HepG2 (cell line): Measurements from ENCODE around the gene ZNF747. TPM values are rescaled to one million over a fixed set of nuclear protein-coding genes. Genes with fewer than 3 reads are reported as not detected.
A peak's percentile ranks its signal among the peaks of the same experiment; 100 is the strongest.

Experiments used
- BCL3 ChIP-seq: sonication (generic); formaldehyde crosslinking; IDR thresholded peaks from 2 replicates; pipeline ENCODE4 v1.5.1; 2020; ENCODE audit warnings: mild to moderate bottlenecking, missing genetic modification reagents, moderate library complexity
- CENPX ChIP-seq: sonication (generic); formaldehyde crosslinking; IDR thresholded peaks from 2 replicates; pipeline ENCODE4 v1.9.0; 2021; ENCODE audit warnings: mild to moderate bottlenecking, missing genetic modification reagents, moderate library complexity
- DR1 ChIP-seq: sonication (generic); formaldehyde crosslinking; IDR thresholded peaks from 2 replicates; pipeline ENCODE4 v1.8.0; 2021; ENCODE audit warnings: mild to moderate bottlenecking, missing genetic modification reagents, inconsistent platforms
- GATAD1 ChIP-seq: IDR thresholded peaks from 2 replicates; pipeline ENCODE4 v1.6.1; 2016; ENCODE audit warnings: missing genetic modification reagents, missing compliant biosample characterization
- MAFG ChIP-seq: sonication (generic); formaldehyde crosslinking; IDR thresholded peaks from 2 replicates; pipeline ENCODE4 v1.5.1; 2020; ENCODE audit warnings: mild to moderate bottlenecking, missing genetic modification reagents
- MAFK ChIP-seq, 2 experiments: IDR thresholded peaks in 1 of 2; conservative IDR thresholded peaks in 1 of 2; 2 replicates each; pipeline ENCODE4 v1.6.1; 2011; ENCODE audit warnings: improper control_type of control experiment in 2 of 2, low read length in 2 of 2
- MEIS1 ChIP-seq: sonication (generic); formaldehyde crosslinking; IDR thresholded peaks from 2 replicates; pipeline ENCODE4 v1.9.0; 2021; ENCODE audit warnings: mild to moderate bottlenecking, missing genetic modification reagents, moderate library complexity, borderline replicate concordance
- MIER3 ChIP-seq: IDR thresholded peaks from 2 replicates; pipeline ENCODE4 v1.6.1; 2016; ENCODE audit warnings: missing compliant biosample characterization, borderline replicate concordance
- NR0B2 ChIP-seq: sonication (generic); formaldehyde crosslinking; IDR thresholded peaks from 2 replicates; pipeline ENCODE4 v1.4.0; 2020; ENCODE audit warnings: mild to moderate bottlenecking, missing genetic modification reagents
- PHB2 ChIP-seq: fragments of 450-650 bp; IDR thresholded peaks from 2 replicates; pipeline ENCODE4 v1.6.1; 2018; ENCODE audit not compliant: partially characterized antibody
- POLR2AphosphoS5 ChIP-seq: IDR thresholded peaks from 2 replicates; pipeline ENCODE4 v1.6.1; 2012; ENCODE audit warnings: low read depth, low read length
- SKIL ChIP-seq: sonication (generic); formaldehyde crosslinking; IDR thresholded peaks from 2 replicates; pipeline ENCODE4 v1.8.0; 2022; ENCODE audit warnings: missing genetic modification reagents, mild to moderate bottlenecking, moderate library complexity, borderline replicate concordance
- SRSF9 ChIP-seq: fragments of 200-400 bp; formaldehyde crosslinking; IDR thresholded peaks from 2 replicates; pipeline ENCODE4 v1.6.1; 2018; ENCODE audit warnings: borderline replicate concordance, mild to moderate bottlenecking, low read depth, low read length; ENCODE audit not compliant: insufficient read depth, poor library complexity, severe bottlenecking
- SYNCRIP ChIP-seq: fragments of 200-400 bp; formaldehyde crosslinking; IDR thresholded peaks from 2 replicates; pipeline ENCODE4 v1.6.1; 2018; ENCODE audit warnings: mild to moderate bottlenecking, low read depth, low read length; ENCODE audit not compliant: insufficient read depth
- THYN1 ChIP-seq: sonication (generic); formaldehyde crosslinking; IDR thresholded peaks from 2 replicates; pipeline ENCODE4 v1.8.1; 2023; ENCODE audit warnings: low read depth, mild to moderate bottlenecking, moderate library complexity, missing genetic modification reagents, borderline replicate concordance
- YEATS4 ChIP-seq: sonication (generic); formaldehyde crosslinking; IDR thresholded peaks from 2 replicates; pipeline ENCODE4 v1.4.0; 2020; ENCODE audit warnings: missing genetic modification reagents, borderline replicate concordance
- ZBTB21 ChIP-seq: sonication (generic); formaldehyde crosslinking; IDR thresholded peaks from 2 replicates; pipeline ENCODE4 v1.4.0; 2020; ENCODE audit warnings: missing genetic modification reagents
- ZBTB38 ChIP-seq: sonication (generic); formaldehyde crosslinking; IDR thresholded peaks from 2 replicates; pipeline ENCODE4 v1.5.1; 2020; ENCODE audit warnings: mild to moderate bottlenecking, missing genetic modification reagents
- ZNF143 ChIP-seq: sonication (generic); formaldehyde crosslinking; IDR thresholded peaks from 2 replicates; pipeline ENCODE4 v1.4.0; 2020; ENCODE audit warnings: missing genetic modification reagents
- ZNF333 ChIP-seq: sonication (generic); formaldehyde crosslinking; IDR thresholded peaks from 2 replicates; pipeline ENCODE4 v1.4.0; 2020; ENCODE audit warnings: mild to moderate bottlenecking, missing genetic modification reagents, borderline replicate concordance
- ZNF451 ChIP-seq: sonication (generic); formaldehyde crosslinking; IDR thresholded peaks from 2 replicates; pipeline ENCODE4 v1.5.0; 2020; ENCODE audit warnings: mild to moderate bottlenecking, missing genetic modification reagents
- ZNF530 ChIP-seq: sonication (generic); formaldehyde crosslinking; IDR thresholded peaks from 2 replicates; pipeline ENCODE4 v1.5.0; 2020; ENCODE audit warnings: low read depth, mild to moderate bottlenecking, missing genetic modification reagents
- ZNF780A ChIP-seq: sonication (generic); formaldehyde crosslinking; IDR thresholded peaks from 2 replicates; pipeline ENCODE4 v1.8.0; 2022; ENCODE audit warnings: mild to moderate bottlenecking, missing genetic modification reagents, moderate library complexity
- ZSCAN21 ChIP-seq: sonication (generic); formaldehyde crosslinking; IDR thresholded peaks from 2 replicates; pipeline ENCODE4 v1.8.0; 2022; ENCODE audit warnings: mild to moderate bottlenecking, missing genetic modification reagents, moderate library complexity, borderline replicate concordance
- polyA plus RNA-seq, 8 experiments: library from polyadenylated mRNA; depleted of rRNA in 3 of 8; stranded (reverse) in 7 of 8; unstranded in 1 of 8; fragments of >200 nt; fragmentation: Illumina TruSeq in 4 of 8; extraction: Trizol in 4 of 8; gene quantifications; 2 replicates each; pipeline versions ENCODE4 v1.2.1 to v1.2.3, GENCODE V29; 2011 to 2016; ENCODE audit warnings: low read depth in 4 of 8, missing spikeins in 1 of 8, mixed read lengths in 1 of 8; ENCODE audit not compliant: insufficient read depth in 1 of 8
- total RNA-seq, 5 experiments: library from RNA; depleted of rRNA; stranded (reverse); fragments of >200 nt; fragmentation: Illumina TruSeq; extraction: Trizol; gene quantifications; 2 replicates each; pipeline ENCODE4 v1.2.3, GENCODE V29; 2016; ENCODE audit warnings: low read depth in 1 of 5

Gene ZNF747
- total and polyA plus RNA-seq, 2 of the 13 experiments (the other 11 are each of a cell fraction or from before 2014, with no cell fraction given) = 7.2 to 10.2 TPM

- no peak for TF ChIP-seq MAFK (conservative IDR thresholded peaks at IDR 0.05 in 1 of 2, IDR thresholded peaks at IDR 0.05 in 1 of 2; ENCODE audit: low read length in 2 of 2)
- TF ChIP-seq ZSCAN21 (CRISPR knock-in tag) = no peak
- no peak for TF ChIP-seq NR0B2 (CRISPR knock-in tag)
- no peak for TF ChIP-seq SRSF9
- no peak for TF ChIP-seq ZBTB38
- no peak for TF ChIP-seq SYNCRIP
- no peak for TF ChIP-seq YEATS4 (CRISPR knock-in tag)
- TF ChIP-seq POLR2AphosphoS5 = 0 out of 2 replicates have a peak, but pooled peaks have one; percentile 42
- TF ChIP-seq ZNF451 (CRISPR knock-in tag) = no peak
- no peak for TF ChIP-seq THYN1
- no peak for TF ChIP-seq ZNF333 (CRISPR knock-in tag)
- TF ChIP-seq GATAD1 = no peak
- no peak for TF ChIP-seq BCL3 (CRISPR knock-in tag)
- TF ChIP-seq MIER3 (CRISPR knock-in tag) = no peak
- no peak for TF ChIP-seq DR1 (CRISPR knock-in tag)
- no peak for TF ChIP-seq CENPX
- 0 out of 2 replicates have a peak, but pooled peaks have one; percentile 54 for TF ChIP-seq MEIS1
- no peak for TF ChIP-seq PHB2
- TF ChIP-seq ZNF143 (CRISPR knock-in tag) = no peak
- 0 out of 2 replicates have a peak, but pooled peaks have one; percentile 34 for TF ChIP-seq SKIL (CRISPR knock-in tag)
- no peak for TF ChIP-seq ZNF530 (CRISPR knock-in tag)
- TF ChIP-seq MAFG (CRISPR knock-in tag) = no peak
- TF ChIP-seq ZBTB21 = no peak
- TF ChIP-seq ZNF780A (CRISPR knock-in tag) = no peak
Measured at GRCh38 chr16:30530163-30531037, 4.3 kb downstream of the ZNF747 start (continued).
